Ureter (tissue), 1 donor: ENCODE data around the gene AEBP1. TPM values are rescaled to one million over a fixed set of nuclear protein-coding genes. Genes with fewer than 3 reads are reported as not detected.

Experiments
- DNase-seq: peaks from one replicate; pipeline ENCODE4 v3.0.0-alpha.2; 2020; ENCODE audit warnings: low spot score
- total RNA-seq: library from RNA; stranded (reverse); gene quantifications from one replicate; pipeline ENCODE4 v1.2.4, GENCODE V29; 2023
- donor health status: DM: yes; HTN: yes; CAD: no.

AEBP1 gene
- 131 TPM for total RNA-seq

GRCh38 chr7:44103923-44104859 lies at the start of gene AEBP1:
Gene AEBP1 (plus strand): TSS chr7:44104345. CDS start chr7:44104666, 321 bp downstream.
- DNase-seq: no peak

- peak; percentile 41 for DNase-seq
These were observed 47.5 kb upstream of the AEBP1 start for GRCh38 chr7:44056681-44057080.

- peak; percentile 24 for DNase-seq
These were observed 46.8 kb upstream of the AEBP1 start for GRCh38 chr7:44057181-44057848.

- DNase-seq: no peak
These were observed 46.0 kb upstream of the AEBP1 start for GRCh38 chr7:44057849-44058758.

- no peak for DNase-seq
These were observed 45.4 kb upstream of the AEBP1 start for GRCh38 chr7:44058759-44059218.

GRCh38 chr7:44059219-44060090 lies 44.7 kb upstream of the AEBP1 start:
- DNase-seq: no peak

- no peak for DNase-seq
These were observed 43.8 kb upstream of the AEBP1 start for GRCh38 chr7:44060091-44060947.

- DNase-seq: no peak
These were observed 43.0 kb upstream of the AEBP1 start for GRCh38 chr7:44060948-44061644.

GRCh38 chr7:44061645-44062179 lies 42.4 kb upstream of the AEBP1 start:
- no peak for DNase-seq

- no peak for DNase-seq
These were observed 41.8 kb upstream of the AEBP1 start for GRCh38 chr7:44062180-44062902.

- no peak for DNase-seq
These were observed 41.2 kb upstream of the AEBP1 start for GRCh38 chr7:44062903-44063295.

- DNase-seq: no peak
These were observed 40.6 kb upstream of the AEBP1 start for GRCh38 chr7:44063547-44063893.

GRCh38 chr7:44063894-44064651 lies 40.1 kb upstream of the AEBP1 start:
- DNase-seq: no peak

- no peak for DNase-seq
These were observed 39.2 kb upstream of the AEBP1 start for GRCh38 chr7:44064791-44065430.

GRCh38 chr7:44065431-44066110 lies 38.6 kb upstream of the AEBP1 start, which contains the start of gene PGAM2:
Gene PGAM2 (minus strand): TSS chr7:44065567. CDS start chr7:44065529, 38 bp downstream.
- DNase-seq: no peak

- no peak for DNase-seq
These were observed 38.1 kb upstream of the AEBP1 start for GRCh38 chr7:44066111-44066460.
